Endothelial cell of umbilical vein (primary cell): Measurements from ENCODE around the gene PELI2. TPM values are rescaled to one million over a fixed set of nuclear protein-coding genes. Genes with fewer than 3 reads are reported as not detected.

Source experiments
- BruUV-seq: library from RNA; stranded (reverse); fragments of 400-500 nt; replicated peaks from 2 replicates; lab custom pipeline; 2021; lab: Mats Ljungman, UMichigan
- CTCF ChIA-PET: fragments of 300-600, 350-600 bp; sonication (Branson Sonifier 250); formaldehyde crosslinking; loops from one replicate; lab custom pipeline; 2021; ENCODE audit warnings: antibody characterized with exemption, inconsistent platforms; lab: Charles Lee
- POLR2A ChIA-PET: fragments of 300-600, 350-600 bp; sonication (Branson Sonifier 250); formaldehyde crosslinking; loops from one replicate; lab custom pipeline; 2021; ENCODE audit warnings: antibody characterized with exemption, inconsistent platforms; lab: Charles Lee
- DNase-seq: peaks from one replicate; pipeline ENCODE4 v3.0.0-alpha.2; 2011; ENCODE audit warnings: low read depth, low spot score
- FAIRE-seq: peaks from 2 replicates; lab custom pipeline; 2011; peaks lifted over from hg19 to GRCh38; lab: Jason Lieb, UNC
- H2AFZ ChIP-seq: 2 replicates; pipeline ENCODE4 v1.6.0; 2012; ENCODE audit warnings: low read depth, low read length, control low read depth, inconsistent platforms
- H3K27ac ChIP-seq: 2 replicates; pipeline ENCODE4 v1.5.1; 2011; ENCODE audit warnings: low read depth, mild to moderate bottlenecking, control low read depth, low read length, moderate library complexity; ENCODE audit not compliant: insufficient read depth
- H3K27me3 ChIP-seq, 2 experiments: 2 replicates each; pipeline versions ENCODE4 v1.6.0 to v1.6.1; 2011; ENCODE audit warnings: low read length in 2 of 2, mixed read lengths in 1 of 2; ENCODE audit not compliant: control insufficient read depth in 2 of 2, insufficient read depth in 2 of 2
- H3K36me3 ChIP-seq, 2 experiments: 2 replicates in 1 of 2; 3 replicates in 1 of 2; pipeline ENCODE4 v1.5.1; 2011; ENCODE audit warnings: low read length in 2 of 2, mild to moderate bottlenecking in 1 of 2, moderate library complexity in 1 of 2; ENCODE audit not compliant: control insufficient read depth in 2 of 2, insufficient read depth in 2 of 2; ENCODE audit errors: extremely low read depth in 1 of 2
- H3K4me1 ChIP-seq: 3 replicates; pipeline ENCODE4 v1.5.1; 2011; ENCODE audit warnings: mild to moderate bottlenecking, low read length; ENCODE audit not compliant: control insufficient read depth, insufficient read depth; ENCODE audit errors: extremely low read depth
- H3K4me2 ChIP-seq: 2 replicates; pipeline ENCODE4 v1.6.1; 2011; ENCODE audit warnings: low read length, control low read depth, mixed read lengths; ENCODE audit not compliant: insufficient read depth
- H3K4me3 ChIP-seq, 3 experiments: fragments of 200-600 bp in 1 of 3; sonication (generic), shearing (Covaris generic) in 1 of 3; replicated peaks in 1 of 3; 2 replicates each; pipeline ENCODE4 v1.5.1; 2011 to 2016; ENCODE audit warnings: control low read depth in 3 of 3, low read length in 3 of 3, mild to moderate bottlenecking in 2 of 3, inconsistent platforms in 1 of 3, low read depth in 1 of 3, moderate library complexity in 1 of 3; ENCODE audit not compliant: insufficient read depth in 1 of 3
- H3K79me2 ChIP-seq: 2 replicates; pipeline ENCODE4 v1.6.0; 2012; ENCODE audit warnings: low read length, inconsistent platforms; ENCODE audit not compliant: control insufficient read depth, insufficient read depth
- H3K9ac ChIP-seq: replicated peaks from 2 replicates; pipeline ENCODE3; 2011; ENCODE audit warnings: low read length, control low read depth; ENCODE audit not compliant: insufficient read depth; ENCODE audit errors: extremely low read depth
- H3K9me1 ChIP-seq: replicated peaks from 3 replicates; pipeline ENCODE4 v1.6.0; 2011; ENCODE audit warnings: mild to moderate bottlenecking, low read length; ENCODE audit not compliant: control insufficient read depth, insufficient read depth; ENCODE audit errors: extremely low read depth
- H3K9me3 ChIP-seq: replicated peaks from 2 replicates; pipeline ENCODE4 v1.5.1; 2012; ENCODE audit warnings: low read length, inconsistent platforms; ENCODE audit not compliant: control insufficient read depth, insufficient read depth
- H4K20me1 ChIP-seq: replicated peaks from 2 replicates; pipeline ENCODE3; 2011; ENCODE audit warnings: mild to moderate bottlenecking, low read length; ENCODE audit not compliant: control insufficient read depth, insufficient read depth; ENCODE audit errors: extremely low read depth
- EZH2 ChIP-seq: IDR thresholded peaks from 2 replicates; pipeline ENCODE4 v1.6.1; 2012; ENCODE audit warnings: borderline replicate concordance, low read depth, mild to moderate bottlenecking, moderate library complexity, low read length, inconsistent platforms; ENCODE audit not compliant: severe bottlenecking
- FOS ChIP-seq: IDR thresholded peaks from 2 replicates; pipeline ENCODE4 v1.6.1; 2011; ENCODE audit warnings: mild to moderate bottlenecking, low read length, moderate library complexity, borderline replicate concordance; ENCODE audit not compliant: insufficient read depth
- GATA2 ChIP-seq: IDR thresholded peaks from 2 replicates; pipeline ENCODE4 v1.7.0; 2011; ENCODE audit warnings: low read depth, mild to moderate bottlenecking, moderate library complexity, mixed read lengths, low read length; ENCODE audit not compliant: insufficient read length, insufficient read depth
- JUN ChIP-seq: IDR thresholded peaks from 2 replicates; pipeline ENCODE4 v1.6.1; 2011; ENCODE audit warnings: borderline replicate concordance, low read depth; ENCODE audit not compliant: insufficient read length, insufficient read depth
- MYC ChIP-seq: IDR thresholded peaks from one replicate; pipeline ENCODE4 v1.6.1; 2011; ENCODE audit warnings: mild to moderate bottlenecking, low read depth, low read length
- POLR2A ChIP-seq: IDR thresholded peaks from 2 replicates; pipeline ENCODE4 v1.6.1; 2012; ENCODE audit warnings: low read depth, mild to moderate bottlenecking, control low read depth, low read length
- POLR2AphosphoS5 ChIP-seq: IDR thresholded peaks from 2 replicates; pipeline ENCODE4 v1.6.1; 2012; ENCODE audit warnings: low read depth, mild to moderate bottlenecking, control low read depth, low read length, moderate library complexity; ENCODE audit not compliant: insufficient read depth
- dilution Hi-C: fragments of 300-500 bp; cut with MboI; formaldehyde crosslinking; loops from one replicate; pipeline ENCODE4 v1.15.0; 2019; ENCODE audit warnings: low sequenced_read_pairs; ENCODE audit not compliant: extremely low pct_ligation_motif_present
- intact Hi-C: fragments of 100-400 bp; cut with micrococcal nuclease; formaldehyde crosslinking; loops from one replicate; pipeline ENCODE4 v1.10.0; 2022
- polyA plus RNA-seq, 4 experiments: library from polyadenylated mRNA; depleted of rRNA in 3 of 4; stranded (reverse) in 3 of 4; unstranded in 1 of 4; fragments of >200 nt; gene quantifications; 2 replicates each; pipeline versions ENCODE4 v1.2.1 to v1.2.3, GENCODE V29; 2011 to 2012; ENCODE audit warnings: missing spikeins in 1 of 4
- total RNA-seq: library from RNA; stranded (reverse); gene quantifications from 2 replicates; pipeline ENCODE4 v1.2.3, GENCODE V29; 2021
- TF ChIP-seq, protein P1 (sequence below): IDR thresholded peaks from 2 replicates; pipeline ENCODE4 v1.6.1; 2011; ENCODE audit not compliant: insufficient read depth, insufficient read length
- TF ChIP-seq, protein P2 (sequence below), 2 donors: IDR thresholded peaks; 1 replicate in 1 of 2; 2 replicates in 1 of 2; pipeline ENCODE4 v1.5.1; 2011; ENCODE audit warnings: low read length in 2 of 2, mild to moderate bottlenecking in 2 of 2, moderate library complexity in 2 of 2, control low read depth in 1 of 2, inconsistent platforms in 1 of 2, low read depth in 1 of 2; ENCODE audit not compliant: insufficient read depth in 1 of 2; ENCODE audit errors: extremely low read depth in 1 of 2

Gene PELI2
- total and polyA plus RNA-seq, 2 donors (not counting 3 experiments of a cell fraction or from before 2014, with no cell fraction given) = 11.5 to 13.0 TPM

DNA sequence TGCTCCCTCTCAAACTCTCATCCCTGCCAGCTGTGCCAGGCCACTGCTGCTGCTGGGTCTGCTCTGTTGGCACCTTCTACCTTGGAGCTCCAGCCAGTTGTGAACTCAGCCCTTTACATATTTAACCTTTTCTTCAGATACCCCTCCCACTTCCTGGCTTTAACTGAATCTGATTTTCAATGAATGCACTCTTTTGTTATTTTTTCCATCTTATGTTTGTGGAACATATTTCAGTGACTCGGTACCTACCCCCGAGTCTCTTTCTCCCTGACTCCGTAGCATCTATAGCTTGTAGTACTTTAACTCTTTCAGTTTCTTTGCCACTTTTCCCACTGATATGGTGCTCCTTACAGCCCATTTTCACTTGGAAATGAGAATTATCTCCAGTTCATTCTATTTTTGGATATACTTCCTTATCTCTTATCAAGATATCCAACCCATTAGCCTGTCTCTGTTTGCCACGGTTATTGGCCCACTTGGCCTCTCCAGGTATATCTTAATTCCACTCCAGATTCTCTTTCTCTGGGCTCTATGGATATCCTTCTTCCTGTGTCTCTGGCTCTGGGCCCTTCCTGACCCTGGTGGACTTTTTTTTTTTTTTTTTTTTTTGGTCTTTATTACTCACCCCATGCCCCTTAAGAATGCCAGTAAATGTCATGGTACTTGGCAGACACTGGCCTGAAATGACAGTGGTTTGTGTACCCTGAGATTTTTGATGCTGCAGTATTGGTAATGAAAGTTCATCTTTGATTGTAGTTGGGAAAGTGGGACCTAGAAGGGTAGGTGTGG lies 62.7 kb downstream of the PELI2 start:
- POLR2A ChIA-PET = no interaction called here
- no peak overlapping the region for H2AFZ ChIP-seq
- TF ChIP-seq EZH2 = no peak
- TF ChIP-seq, protein P1, sequence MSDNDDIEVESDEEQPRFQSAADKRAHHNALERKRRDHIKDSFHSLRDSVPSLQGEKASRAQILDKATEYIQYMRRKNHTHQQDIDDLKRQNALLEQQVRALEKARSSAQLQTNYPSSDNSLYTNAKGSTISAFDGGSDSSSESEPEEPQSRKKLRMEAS = no peak
- TF ChIP-seq, protein P2, sequence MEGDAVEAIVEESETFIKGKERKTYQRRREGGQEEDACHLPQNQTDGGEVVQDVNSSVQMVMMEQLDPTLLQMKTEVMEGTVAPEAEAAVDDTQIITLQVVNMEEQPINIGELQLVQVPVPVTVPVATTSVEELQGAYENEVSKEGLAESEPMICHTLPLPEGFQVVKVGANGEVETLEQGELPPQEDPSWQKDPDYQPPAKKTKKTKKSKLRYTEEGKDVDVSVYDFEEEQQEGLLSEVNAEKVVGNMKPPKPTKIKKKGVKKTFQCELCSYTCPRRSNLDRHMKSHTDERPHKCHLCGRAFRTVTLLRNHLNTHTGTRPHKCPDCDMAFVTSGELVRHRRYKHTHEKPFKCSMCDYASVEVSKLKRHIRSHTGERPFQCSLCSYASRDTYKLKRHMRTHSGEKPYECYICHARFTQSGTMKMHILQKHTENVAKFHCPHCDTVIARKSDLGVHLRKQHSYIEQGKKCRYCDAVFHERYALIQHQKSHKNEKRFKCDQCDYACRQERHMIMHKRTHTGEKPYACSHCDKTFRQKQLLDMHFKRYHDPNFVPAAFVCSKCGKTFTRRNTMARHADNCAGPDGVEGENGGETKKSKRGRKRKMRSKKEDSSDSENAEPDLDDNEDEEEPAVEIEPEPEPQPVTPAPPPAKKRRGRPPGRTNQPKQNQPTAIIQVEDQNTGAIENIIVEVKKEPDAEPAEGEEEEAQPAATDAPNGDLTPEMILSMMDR (IDR thresholded peaks at IDR 0.05; ENCODE audit: extremely low read depth in 1 of 2, insufficient read depth in 1 of 2, low read depth in 1 of 2, low read length in 2 of 2) = no peak
- H3K36me3 ChIP-seq = no peaks in the 10 kb centered on the region
- H3K9ac ChIP-seq = no peak overlapping the region
- H3K4me2 ChIP-seq = no peak overlapping the region
- no peaks in the 10 kb centered on the region for H3K9me1 ChIP-seq
- H4K20me1 ChIP-seq = no peaks in the 10 kb centered on the region
- H3K27ac ChIP-seq = no peak overlapping the region
- H3K9me3 ChIP-seq = no peaks in the 10 kb centered on the region
- BruUV-seq = no TSS peak
- H3K4me1 ChIP-seq = no peaks in the 10 kb centered on the region
- DNase-seq = no peak
- intact Hi-C loops = no loop called here
- H3K27me3 ChIP-seq = no peaks in the 10 kb centered on the region
- dilution Hi-C loops = no loop called here
- H3K79me2 ChIP-seq = no peaks in the 10 kb centered on the region
- no peak overlapping the region for H3K4me3 ChIP-seq
- FAIRE-seq = no peak
- CTCF ChIA-PET = no interaction called here

- BruUV-seq = no TSS peak
- no peaks in the 10 kb centered on the region for H4K20me1 ChIP-seq
- no peaks in the 10 kb centered on the region for H3K79me2 ChIP-seq
- intact Hi-C loops (no loop called here), dilution Hi-C loops (no loop called here)
- no peak overlapping the region for H3K4me3 ChIP-seq
- H3K9ac ChIP-seq = no peak overlapping the region
- H2AFZ ChIP-seq = no peak overlapping the region
- H3K36me3 ChIP-seq = no peaks in the 10 kb centered on the region
- no peak overlapping the region for H3K27ac ChIP-seq
- no peaks in the 10 kb centered on the region for H3K4me1 ChIP-seq
- no peak overlapping the region for H3K4me2 ChIP-seq
- no peak for FAIRE-seq
- H3K9me1 ChIP-seq = no peaks in the 10 kb centered on the region
- no peak for DNase-seq
- TF ChIP-seq EZH2 (no peak), POLR2AphosphoS5 (no peak), GATA2 (no peak), POLR2A (no peak), JUN (no peak), MYC (no peak), FOS (no peak)
- TF ChIP-seq, protein P2 (IDR thresholded peaks at IDR 0.05; ENCODE audit: extremely low read depth in 1 of 2, insufficient read depth in 1 of 2, low read depth in 1 of 2, low read length in 2 of 2) = no peak
- TF ChIP-seq, protein P1 = no peak
- no peaks in the 10 kb centered on the region for H3K9me3 ChIP-seq
- H3K27me3 ChIP-seq = no peaks in the 10 kb centered on the region
- ChIA-PET CTCF (no interaction called here), POLR2A (no interaction called here)
Observed at GRCh38 chr14:56181681-56182085, 63.5 kb downstream of the PELI2 start.
